Prostate gland (tissue), 2 donors: ENCODE results near the gene SUPT3H. TPM values are rescaled to one million over a fixed set of nuclear protein-coding genes. Genes with fewer than 3 reads are reported as not detected.

Experiments
- DNase-seq: peaks from one replicate; pipeline ENCODE4 v3.0.0-alpha.2; 2019; ENCODE audit warnings: low spot score
- H3K27ac ChIP-seq, 2 donors: fragments of 200-600 bp; sonication (generic); 2 replicates each; pipeline ENCODE4 v1.5.1; 2017 to 2019
- H3K27me3 ChIP-seq: fragments of 200-600 bp; sonication (generic); replicated peaks from 2 replicates; pipeline ENCODE4 v1.5.1; 2019; ENCODE audit not compliant: insufficient read depth
- H3K36me3 ChIP-seq, 2 donors: fragments of 200-600 bp; sonication (generic); 1 replicate in 1 of 2; 2 replicates in 1 of 2; pipeline versions ENCODE4 v1.5.1 to v1.8.1; 2017 to 2019
- H3K4me1 ChIP-seq: fragments of 200-600 bp; sonication (generic); replicated peaks from 2 replicates; pipeline ENCODE4 v1.5.1; 2019
- H3K4me3 ChIP-seq, 2 donors: fragments of 200-600 bp; sonication (generic); 2 replicates each; pipeline ENCODE4 v1.5.1; 2017 to 2019
- H3K9me3 ChIP-seq: fragments of 200-600 bp; sonication (generic); 2 replicates; pipeline ENCODE4 v1.5.1; 2017
- CTCF ChIP-seq, 4 experiments: fragments of 200-600 bp in 2 of 4; fragments of 450-650 bp in 2 of 4; sonication (generic) in 2 of 4; IDR thresholded peaks; 1 replicate in 3 of 4; 2 replicates in 1 of 4; pipeline ENCODE4 v1.5.1; 2016 to 2019; ENCODE audit warnings: antibody characterized with exemption in 4 of 4, mild to moderate bottlenecking in 2 of 4, moderate library complexity in 2 of 4
- POLR2A ChIP-seq: fragments of 450-650 bp; IDR thresholded peaks from one replicate; pipeline ENCODE4 v1.6.1; 2016; ENCODE audit warnings: antibody characterized with exemption, mild to moderate bottlenecking
- POLR2AphosphoS5 ChIP-seq: sonication (generic); formaldehyde crosslinking; IDR thresholded peaks from one replicate; pipeline ENCODE4 v1.6.1; 2017; ENCODE audit warnings: antibody characterized with exemption
- WGBS: methylation state at CpG from one replicate; pipeline ENCODE4 v1.1.5; 2018; 5-methylcytosine and 5-hydroxymethylcytosine counted together
- intact Hi-C: fragments of 100-400 bp; cut with DNase I; formaldehyde crosslinking; loops from one replicate; pipeline ENCODE4 v1.14.2; 2022
- total RNA-seq, 2 donors: library from RNA; depleted of rRNA; stranded (reverse); fragments of >200 nt; gene quantifications; one replicate each; pipeline ENCODE4 v1.1.0, GENCODE V29; 2016

SUPT3H gene
- 10 to 100 TPM in 1 of 2 donors, 1 to 10 TPM in 1; 4.6 to 13.1 TPM for total RNA-seq

GRCh38 chr6:45377554-45378333 lies at the start of gene SUPT3H:
Gene SUPT3H, minus strand, starts transcription at chr6:45377934.
- DNase-seq: peak; percentile 86
- WGBS: under 1% methylated on average over 52 of the region's 75 CpGs
- H3K27ac ChIP-seq: peak within 1 kb of the TSS; percentile 97
- no peaks in the 10 kb centered on the region for H3K4me1 ChIP-seq
- peak; percentile 62 for TF ChIP-seq POLR2AphosphoS5
- peak in 2 of 4 experiments; percentile 32 to 39 for TF ChIP-seq CTCF (IDR thresholded peaks at IDR 0.05)
- peak; percentile 67 for TF ChIP-seq POLR2A
- no peaks in the 10 kb centered on the region for H3K9me3 ChIP-seq
- peak within 1 kb of the TSS; percentile 82 to 92 for H3K4me3 ChIP-seq
- intact Hi-C loops: loop anchor here (5.0 kb wide), 1 partner anchor 720 kb away; no protein-coding TSS in a partner anchor
- H3K27me3 ChIP-seq: no peaks in the 10 kb centered on the region
- H3K36me3 ChIP-seq: no peaks in the 10 kb centered on the region

GRCh38 chr6:45426251-45426650 lies 48.5 kb upstream of the SUPT3H start:
- no peaks in the 10 kb centered on the region for H3K4me1 ChIP-seq
- no peaks in the 10 kb centered on the region for H3K27me3 ChIP-seq
- no peaks in the 10 kb centered on the region for H3K9me3 ChIP-seq
- H3K36me3 ChIP-seq: no peaks in the 10 kb centered on the region
- WGBS: 85% methylated on average over 4 of the region's 4 CpGs
- no peak for DNase-seq
- intact Hi-C loops: no loop called here
- no peak for TF ChIP-seq POLR2A
- no peak for TF ChIP-seq POLR2AphosphoS5
- no peak for TF ChIP-seq CTCF (IDR thresholded peaks at IDR 0.05)
- no peak overlapping the region for H3K27ac ChIP-seq
- no peak overlapping the region for H3K4me3 ChIP-seq

GRCh38 chr6:45424451-45424861 lies 46.7 kb upstream of the SUPT3H start:
- Histone ChIP-seq H3K27ac (peak overlapping the region; percentile 76 to 79), H3K4me1 (no peaks in the 10 kb centered on the region), H3K36me3 (no peaks in the 10 kb centered on the region), H3K27me3 (no peaks in the 10 kb centered on the region), H3K4me3 (peak overlapping the region; percentile 45 to 64), H3K9me3 (no peaks in the 10 kb centered on the region)
- intact Hi-C loops: loop anchor here (5.0 kb wide), 1 partner anchor 767 kb away; no protein-coding TSS in a partner anchor
- DNase-seq: no peak
- 64% methylated on average over 6 of the region's 6 CpGs for WGBS
- TF ChIP-seq CTCF (IDR thresholded peaks at IDR 0.05) (no peak), POLR2A (no peak), POLR2AphosphoS5 (no peak)

GRCh38 chr6:45423824-45424450 lies 46.2 kb upstream of the SUPT3H start:
- H3K27ac ChIP-seq: peak overlapping the region; percentile 76 to 79
- peak overlapping the region; percentile 45 to 64 for H3K4me3 ChIP-seq
- H3K9me3 ChIP-seq: no peaks in the 10 kb centered on the region
- peak; percentile 23 for DNase-seq
- 18% methylated on average over 36 of the region's 38 CpGs for WGBS
- H3K36me3 ChIP-seq: no peaks in the 10 kb centered on the region
- peak in 1 of 4 experiments; percentile 18 for TF ChIP-seq CTCF (IDR thresholded peaks at IDR 0.05)
- TF ChIP-seq POLR2A: no peak
- no peak for TF ChIP-seq POLR2AphosphoS5
- H3K4me1 ChIP-seq: no peaks in the 10 kb centered on the region
- intact Hi-C loops: loop anchor here (5.0 kb wide), 1 partner anchor 767 kb away; no protein-coding TSS in a partner anchor
- no peaks in the 10 kb centered on the region for H3K27me3 ChIP-seq
